Glutamatergic neuron (in vitro differentiated cells): ENCODE results near the gene SNRPA1. TPM values are rescaled to one million over a fixed set of nuclear protein-coding genes. Genes with fewer than 3 reads are reported as not detected.

ENCODE experiments used
- DNase-seq: peaks from one replicate; pipeline ENCODE4 v3.0.0; 2022
- H3K27ac Mint-ChIP-seq: one replicate; pipeline ENCODE4 v1.8.0; 2020; ENCODE audit warnings: mild to moderate bottlenecking, mixed read lengths, inconsistent platforms; ENCODE audit not compliant: unreplicated experiment
- H3K27me3 Mint-ChIP-seq: one replicate; pipeline ENCODE4 v1.8.0; 2020; ENCODE audit warnings: mild to moderate bottlenecking, moderate library complexity, mixed read lengths, inconsistent platforms; ENCODE audit not compliant: unreplicated experiment
- H3K36me3 Mint-ChIP-seq: one replicate; pipeline ENCODE4 v1.8.0; 2020; ENCODE audit warnings: mild to moderate bottlenecking, mixed read lengths, inconsistent platforms; ENCODE audit not compliant: unreplicated experiment
- H3K4me1 Mint-ChIP-seq: one replicate; pipeline ENCODE4 v1.8.0; 2020; ENCODE audit warnings: mild to moderate bottlenecking, low read depth, mixed read lengths, inconsistent platforms; ENCODE audit not compliant: unreplicated experiment
- H3K4me3 Mint-ChIP-seq: one replicate; pipeline ENCODE4 v1.8.0; 2020; ENCODE audit warnings: mild to moderate bottlenecking, mixed read lengths, inconsistent platforms; ENCODE audit not compliant: unreplicated experiment
- H3K9me3 Mint-ChIP-seq: one replicate; pipeline ENCODE4 v1.8.0; 2020; ENCODE audit warnings: mild to moderate bottlenecking, moderate library complexity, mixed read lengths, inconsistent platforms; ENCODE audit not compliant: unreplicated experiment
- CTCF ChIP-seq: fragments of 200-600 bp; sonication (generic); IDR thresholded peaks from one replicate; pipeline ENCODE4 v1.5.0; 2021; ENCODE audit not compliant: partially characterized antibody, unreplicated experiment
- total RNA-seq: library from RNA; stranded (reverse); fragmentation: NEBNext Ultra II Directional; extraction: Animal tissue kit (Norgen Biotek cat#: 25700); gene quantifications from one replicate; pipeline ENCODE4 v1.2.1, GENCODE V29; 2021; ENCODE audit not compliant: unreplicated experiment

Gene SNRPA1
- total RNA-seq, 1 donor from 2014 or later, result 73.5 TPM

- H3K36me3 Mint-ChIP-seq, result no peaks in the 10 kb centered on the region
- peaks cover 5% of the 10 kb centered on the region for H3K4me1 Mint-ChIP-seq
- TF ChIP-seq CTCF, result no peak
- H3K27me3 Mint-ChIP-seq, result peaks cover 6% of the 10 kb centered on the region
- DNase-seq, result no peak
- no peak overlapping the region for H3K27ac Mint-ChIP-seq
- no peaks in the 10 kb centered on the region for H3K9me3 Mint-ChIP-seq
- no peak overlapping the region for H3K4me3 Mint-ChIP-seq
Observed at GRCh38 chr15:101318839-101319238, 23.8 kb upstream of the SNRPA1 start.

- Mint-ChIP-seq H3K4me1 (peaks cover 5% of the 10 kb centered on the region), H3K4me3 (no peak overlapping the region), H3K9me3 (no peaks in the 10 kb centered on the region), H3K27me3 (peaks cover 7% of the 10 kb centered on the region), H3K36me3 (no peaks in the 10 kb centered on the region), H3K27ac (no peak overlapping the region)
- no peak for TF ChIP-seq CTCF
- no peak for DNase-seq
Observed at GRCh38 chr15:101318147-101318819, 23.2 kb upstream of the SNRPA1 start.

- Mint-ChIP-seq H3K4me3 (no peak overlapping the region), H3K27ac (no peak overlapping the region), H3K9me3 (no peaks in the 10 kb centered on the region), H3K27me3 (peaks cover 5% of the 10 kb centered on the region), H3K36me3 (no peaks in the 10 kb centered on the region), H3K4me1 (peaks cover 5% of the 10 kb centered on the region)
- DNase-seq, result no peak
- no peak for TF ChIP-seq CTCF
Observed at GRCh38 chr15:101317336-101317872, 22.4 kb upstream of the SNRPA1 start.

- TF ChIP-seq CTCF, result no peak
- no peak for DNase-seq
- Mint-ChIP-seq H3K27ac (no peak overlapping the region), H3K4me1 (peaks cover 5% of the 10 kb centered on the region), H3K4me3 (no peak overlapping the region), H3K36me3 (no peaks in the 10 kb centered on the region), H3K27me3 (peaks cover 7% of the 10 kb centered on the region), H3K9me3 (no peaks in the 10 kb centered on the region)
Observed at GRCh38 chr15:101316529-101316928, 21.5 kb upstream of the SNRPA1 start.

GRCh38 chr15:101315736-101316135 is 20.7 kb upstream of the SNRPA1 start:
- no peak for DNase-seq
- H3K36me3 Mint-ChIP-seq, result no peaks in the 10 kb centered on the region
- peaks cover 7% of the 10 kb centered on the region for H3K27me3 Mint-ChIP-seq
- H3K27ac Mint-ChIP-seq, result no peak overlapping the region
- H3K4me1 Mint-ChIP-seq, result peaks cover 5% of the 10 kb centered on the region
- TF ChIP-seq CTCF, result no peak
- H3K9me3 Mint-ChIP-seq, result no peaks in the 10 kb centered on the region
- no peak overlapping the region for H3K4me3 Mint-ChIP-seq
